GM23248 (cell line): ENCODE data around the gene OSTN.

ENCODE experiments used
- EZH2 ChIP-seq: fragments of 200-600 bp; sonication (generic); IDR thresholded peaks from 2 replicates; pipeline ENCODE4 v1.6.1; 2018; ENCODE audit warnings: antibody characterized with exemption, mild to moderate bottlenecking; ENCODE audit not compliant: insufficient read depth, poor library complexity, severe bottlenecking
- EZH2phosphoT487 ChIP-seq: fragments of 200-600 bp; sonication (generic); IDR thresholded peaks from 2 replicates; pipeline ENCODE4 v1.6.1; 2018; ENCODE audit warnings: antibody characterized with exemption, moderate library complexity, mild to moderate bottlenecking, low read depth; ENCODE audit not compliant: insufficient read depth

GRCh38 chr3:191255156-191255555 is 56.1 kb downstream of the OSTN start:
- no peak for TF ChIP-seq EZH2
- TF ChIP-seq EZH2phosphoT487: no peak
